Renal cortical epithelial cell (primary cell): ENCODE measurements around the gene TMEM151B. TPM values are rescaled to one million over a fixed set of nuclear protein-coding genes. Genes with fewer than 3 reads are reported as not detected.
A peak's percentile ranks its signal among the peaks of the same experiment; 100 is the strongest.

Experiments used
- DNase-seq: peaks from one replicate; pipeline ENCODE4 v3.0.0-alpha.2; 2011; ENCODE audit warnings: low read depth
- total RNA-seq: library from RNA; depleted of rRNA; stranded (reverse); fragments of >200 nt; gene quantifications from 2 replicates; pipeline ENCODE4 v1.2.3, GENCODE V29; 2014

The TMEM151B gene
- total RNA-seq, 1 donor from 2014 or later, result not detected

DNA sequence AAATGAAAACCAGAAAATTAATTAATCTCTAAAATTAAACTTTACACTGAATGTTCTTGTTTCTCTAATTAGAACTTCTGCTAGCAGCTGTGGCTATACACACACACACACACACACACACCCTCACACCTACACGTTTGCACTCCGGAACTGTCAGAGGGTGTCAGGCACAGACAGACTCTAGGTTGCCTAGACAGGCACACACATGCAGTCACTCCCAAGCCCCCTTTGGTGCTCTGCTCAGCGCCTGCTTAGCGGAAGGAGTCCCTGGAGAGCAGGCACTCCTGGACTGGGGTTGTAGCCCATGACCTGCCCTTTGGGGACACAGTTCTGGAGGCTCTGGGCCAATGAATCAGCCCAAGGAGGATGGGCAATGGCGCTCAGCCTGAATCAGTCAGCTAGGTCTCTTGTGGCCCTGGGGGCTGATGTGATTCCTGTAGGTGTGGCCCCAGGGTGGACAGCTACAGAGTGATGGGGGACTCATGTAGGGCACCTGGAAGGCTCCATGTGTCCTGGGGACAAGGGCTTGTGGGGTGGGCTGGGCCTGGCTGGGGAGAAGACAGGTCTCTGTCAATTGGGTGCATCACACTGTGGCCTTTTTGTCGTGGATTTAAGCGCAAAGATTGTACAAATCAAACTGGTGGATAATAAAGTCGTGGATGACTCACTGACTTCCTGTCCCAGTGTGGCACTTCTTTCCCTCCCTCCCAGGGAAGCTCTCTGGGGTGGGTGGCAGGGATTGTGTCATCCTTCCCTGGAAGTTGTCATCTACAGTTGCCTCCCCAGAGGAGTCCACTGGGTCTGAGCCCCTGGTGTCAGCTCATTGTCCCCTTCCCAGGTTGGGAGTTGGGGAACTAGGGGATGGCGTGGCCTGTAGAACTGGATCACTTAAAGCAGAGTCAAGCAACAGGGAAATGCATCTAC is 8.8 kb downstream of the TMEM151B start:
- no peak for DNase-seq

GRCh38 chr6:44284121-44284520 is 13.9 kb downstream of the TMEM151B start:
- DNase-seq, result no peak

- no peak for DNase-seq
Measured at GRCh38 chr6:44284867-44285266, 14.6 kb downstream of the TMEM151B start.

- DNase-seq, result peak; percentile 23
Measured at GRCh38 chr6:44285552-44286284, 15.5 kb downstream of the TMEM151B start.

DNA sequence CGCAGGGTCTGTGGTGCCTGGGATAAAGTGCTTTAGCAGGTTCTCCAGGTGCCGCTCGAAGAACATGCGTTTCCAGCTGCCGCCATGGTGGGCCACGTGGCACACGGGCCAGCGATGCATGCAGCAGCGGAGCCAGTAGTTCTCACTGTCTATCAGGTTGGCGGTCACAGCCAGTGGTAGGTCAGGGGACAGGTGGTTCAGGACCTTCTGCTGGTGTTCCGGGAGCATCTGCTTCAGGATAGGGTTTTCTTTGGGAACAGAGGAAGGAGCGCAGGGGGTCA is 16.0 kb downstream of the TMEM151B start:
- no peak for DNase-seq

- DNase-seq, result no peak
Measured at GRCh38 chr6:44286747-44287146, 16.5 kb downstream of the TMEM151B start.

DNA sequence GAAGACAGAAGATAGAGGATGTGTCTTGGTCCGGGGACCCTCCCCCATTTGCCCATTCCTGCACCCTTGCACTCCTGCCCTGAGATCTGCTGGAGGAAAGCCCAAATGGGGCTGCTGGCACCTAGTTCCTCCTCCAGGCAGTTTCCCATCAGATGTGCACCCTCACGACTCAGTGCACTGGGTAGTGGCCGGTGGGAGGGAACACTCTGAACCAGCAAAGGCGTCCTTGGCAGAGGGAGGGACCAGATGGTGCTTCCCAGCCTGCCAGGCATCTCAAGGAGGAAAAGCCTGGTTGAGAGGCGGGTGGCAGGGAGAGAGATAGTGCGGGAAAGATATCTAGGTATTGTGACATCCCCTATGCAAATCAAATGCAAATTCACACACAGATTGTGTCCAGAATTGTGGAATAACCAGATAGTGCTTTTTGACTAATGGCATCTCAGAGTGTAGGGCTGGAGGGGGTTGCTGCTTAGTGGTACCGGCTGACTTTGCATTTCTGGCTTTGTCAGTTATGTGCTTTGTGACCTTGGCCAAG is 19.5 kb downstream of the TMEM151B start:
- DNase-seq, result no peak

DNA sequence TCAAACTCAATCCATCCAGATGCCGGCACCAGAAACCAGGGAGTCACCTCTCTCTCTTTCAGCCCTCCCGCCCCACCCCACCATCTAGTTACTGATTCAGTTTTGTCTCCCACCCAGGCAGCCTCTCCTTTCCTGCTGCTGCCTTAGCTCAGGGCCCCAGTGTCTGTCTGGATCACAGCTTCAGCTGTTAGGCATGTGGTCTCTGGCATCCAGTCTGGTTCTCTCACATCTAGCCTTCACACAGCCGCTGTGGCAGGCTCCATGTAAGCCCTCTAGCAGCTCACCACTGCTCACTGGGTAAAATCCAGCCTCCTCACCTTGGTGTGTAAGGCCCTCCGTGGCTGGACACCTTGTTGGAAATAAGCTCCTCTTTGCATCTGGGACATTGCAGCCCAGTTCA is 21.6 kb downstream of the TMEM151B start:
- DNase-seq, result no peak

GRCh38 chr6:44292661-44293365 is 22.6 kb downstream of the TMEM151B start:
- DNase-seq, result no peak

GRCh38 chr6:44294832-44295791 is 24.9 kb downstream of the TMEM151B start:
- DNase-seq, result no peak

DNA sequence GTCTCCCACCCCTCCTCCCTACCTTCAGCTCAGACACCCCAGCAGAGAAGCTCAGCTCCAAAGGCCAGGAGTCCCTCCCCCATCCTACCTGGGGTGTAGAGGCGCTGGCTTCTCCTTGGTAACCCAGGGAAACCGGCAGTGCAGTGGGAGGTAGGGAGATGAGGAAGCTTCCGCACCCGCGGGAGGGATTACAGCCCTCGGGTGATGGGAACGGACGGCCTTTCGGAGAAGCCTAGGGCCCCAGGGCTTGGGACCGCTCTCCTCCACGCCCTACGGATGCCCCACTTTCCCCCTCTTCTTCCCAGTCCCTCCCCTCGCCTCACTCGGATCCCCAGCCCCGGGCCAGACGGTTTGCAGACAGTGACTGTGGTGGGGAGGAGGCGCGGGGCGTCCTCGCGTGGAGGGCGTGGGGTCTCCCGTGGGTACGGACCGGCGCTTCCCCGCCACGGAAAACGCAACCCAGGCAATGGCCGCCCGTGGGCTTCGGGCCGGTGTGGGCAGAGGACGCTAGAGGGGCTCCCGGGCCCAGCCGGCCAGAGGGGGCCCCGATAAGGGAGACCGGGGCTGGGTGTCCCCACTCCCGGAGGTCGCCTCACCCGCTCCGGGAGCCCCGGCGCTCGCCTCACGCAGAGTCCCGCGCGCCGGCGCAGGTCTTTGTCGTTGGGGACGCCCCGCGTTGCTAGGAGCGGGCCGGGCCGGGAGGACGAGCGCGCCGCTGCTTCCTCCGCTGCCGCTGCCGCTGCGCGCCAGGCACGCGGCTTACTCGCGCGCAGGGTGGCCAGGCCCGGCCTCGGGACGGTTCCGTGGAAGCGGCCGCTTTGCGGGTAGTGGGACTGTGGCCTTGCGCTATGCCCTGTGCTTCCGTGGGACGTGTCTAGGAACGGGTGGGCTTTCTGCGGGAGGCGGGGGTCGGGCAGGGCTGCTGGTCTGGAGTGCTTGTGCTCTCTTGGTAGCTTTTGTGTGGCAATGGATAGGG is 27.1 kb downstream of the TMEM151B start:
- DNase-seq, result no peak

DNA sequence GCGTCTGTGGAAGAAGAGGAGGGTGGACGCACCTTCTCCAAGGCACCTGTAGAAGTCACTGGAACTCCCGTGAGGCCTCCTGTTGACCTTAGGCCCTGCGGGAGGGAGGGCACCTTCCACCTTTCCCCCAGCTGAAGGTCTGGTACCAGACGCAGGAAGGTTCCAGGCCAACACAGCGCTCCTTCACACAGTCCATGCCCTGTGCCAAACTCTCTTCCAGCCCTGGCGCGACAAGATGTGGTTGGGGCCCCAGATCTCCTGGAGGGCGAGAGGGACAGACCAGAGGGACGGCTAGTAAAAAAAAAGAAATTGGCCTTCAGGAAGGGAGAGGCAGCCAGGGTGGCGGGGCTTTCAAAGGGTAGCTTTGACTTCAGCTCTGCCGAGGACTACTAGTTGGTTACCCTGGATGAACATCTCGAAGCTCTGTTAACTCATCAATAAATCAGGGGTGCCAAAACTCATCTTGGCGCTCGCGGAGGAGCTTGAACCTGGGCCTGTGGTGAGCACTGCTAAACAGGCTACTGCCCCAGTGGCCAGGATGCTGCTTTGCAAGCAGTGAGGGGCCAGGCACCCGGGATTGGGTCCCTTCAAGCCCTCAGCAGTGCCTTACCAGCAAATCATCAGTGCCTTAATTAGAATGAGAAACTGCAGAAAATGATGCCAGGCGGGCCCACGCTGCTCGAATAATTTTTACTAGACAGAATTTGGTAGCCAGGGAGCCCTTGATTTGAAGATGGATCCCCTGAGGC is 28.0 kb downstream of the TMEM151B start:
- DNase-seq, result no peak

- DNase-seq, result no peak
Measured at GRCh38 chr6:44298864-44299263, 28.6 kb downstream of the TMEM151B start.

DNA sequence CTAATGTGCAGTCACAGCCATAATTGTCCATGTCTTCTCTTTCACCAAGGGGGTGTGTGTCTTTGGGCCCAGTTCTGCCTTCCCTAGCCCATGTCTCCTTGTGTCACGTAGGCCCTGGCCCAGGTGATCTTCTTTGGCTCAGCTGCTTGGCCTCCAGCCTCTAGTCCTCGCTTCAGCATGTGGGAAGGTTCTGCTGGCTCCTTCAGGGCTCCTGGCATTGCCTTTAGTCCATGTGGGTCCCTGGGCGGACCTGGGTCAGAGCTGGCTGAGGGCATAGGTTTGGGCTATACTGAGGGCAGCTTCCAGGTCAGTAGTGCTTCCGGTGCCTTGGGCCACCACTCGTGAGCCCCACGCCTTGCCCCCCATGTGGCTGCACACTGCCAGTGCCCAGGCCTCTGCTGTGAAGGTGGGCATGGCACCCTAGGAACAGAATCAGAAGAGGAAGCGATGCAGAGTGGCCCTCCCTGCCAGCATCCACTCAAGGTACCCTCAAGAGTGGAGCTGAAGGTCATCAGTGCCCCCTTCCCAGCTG is 30.1 kb downstream of the TMEM151B start:
- no peak for DNase-seq

- no peak for DNase-seq
Measured at GRCh38 chr6:44301106-44301505, 30.9 kb downstream of the TMEM151B start.

DNA sequence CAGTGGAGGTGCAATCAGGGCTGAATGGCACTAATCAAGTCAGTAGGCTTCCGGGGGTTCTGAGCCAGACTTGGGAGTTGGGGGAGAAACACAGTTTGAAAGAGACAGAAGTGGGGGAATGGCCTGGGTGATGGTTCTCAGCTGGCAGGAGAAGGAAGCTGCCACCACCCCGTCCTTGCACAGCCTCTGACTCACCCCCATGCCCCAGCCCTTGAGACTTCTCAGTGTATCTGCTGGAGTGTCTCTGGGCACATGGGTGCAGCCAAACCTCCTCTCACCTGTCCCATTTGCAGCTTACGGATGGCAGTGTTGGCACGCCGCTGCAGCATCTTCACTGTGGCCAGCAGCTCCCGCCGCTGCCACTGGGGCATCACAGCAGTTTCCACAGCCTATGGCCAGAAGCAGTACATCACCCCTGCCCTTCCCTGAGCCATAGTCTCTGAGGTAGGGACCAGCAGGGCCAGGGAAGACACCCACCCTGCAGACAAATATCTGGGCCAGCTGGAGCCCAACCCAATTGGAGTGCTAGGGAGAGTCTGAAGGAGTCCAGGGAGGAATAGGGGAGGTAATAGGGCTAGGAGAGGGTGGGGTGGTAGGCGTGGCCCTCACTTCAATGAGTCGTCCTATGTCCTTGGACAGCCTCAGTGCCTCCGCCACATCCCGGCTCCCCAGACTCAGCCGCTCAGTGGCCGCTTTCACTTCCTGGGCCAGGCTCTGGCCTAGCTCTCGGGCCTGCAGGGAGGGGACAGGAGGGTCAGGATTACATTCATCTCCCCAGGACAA is 31.7 kb downstream of the TMEM151B start:
- DNase-seq, result no peak

DNA sequence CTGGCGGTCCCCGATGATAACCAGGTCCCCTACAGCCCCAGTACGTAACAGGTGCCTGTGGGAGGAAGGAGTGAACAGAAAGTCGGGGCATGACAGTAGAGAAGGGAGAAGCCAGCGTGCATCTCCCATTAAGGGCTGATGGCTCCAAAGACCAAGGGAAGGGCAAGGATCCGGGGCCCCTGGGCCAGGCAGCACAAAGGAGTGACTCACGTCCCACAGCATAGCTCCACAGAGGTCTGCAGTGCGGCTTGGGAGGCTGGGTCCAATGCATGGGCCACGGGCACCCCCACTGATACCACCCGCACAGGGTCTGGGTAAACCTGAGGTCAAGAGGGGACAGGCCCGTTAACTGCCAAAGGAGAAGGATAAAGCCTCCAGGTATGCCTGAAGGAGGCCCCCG is 32.6 kb downstream of the TMEM151B start:
- DNase-seq, result no peak

DNA sequence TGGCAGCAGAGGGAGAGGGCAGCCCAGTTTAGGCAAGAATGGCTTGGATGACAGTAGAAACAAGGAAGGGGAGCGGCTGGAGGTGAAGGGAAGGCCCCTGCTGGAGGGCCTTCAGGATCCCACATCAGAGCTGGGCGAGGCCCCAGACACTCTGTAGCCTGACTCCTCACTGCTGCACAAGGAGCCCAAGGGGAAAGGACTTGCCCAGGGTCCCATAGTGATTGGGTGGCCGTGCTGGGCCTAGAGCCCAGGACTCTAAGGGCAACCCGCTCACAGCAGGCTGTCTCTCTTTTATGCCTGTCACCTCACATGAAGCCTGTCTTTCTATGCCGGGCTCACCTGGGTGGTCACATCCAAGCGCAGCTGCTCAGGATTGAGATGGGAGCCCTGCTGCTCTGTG is 33.6 kb downstream of the TMEM151B start:
- no peak for DNase-seq
